Omental fat pad (tissue), 4 donors: ENCODE measurements around the gene KRTAP1-5. TPM values are rescaled to one million over a fixed set of nuclear protein-coding genes. Genes with fewer than 3 reads are reported as not detected.

Experiments
- ATAC-seq: fragments of 150-250 bp; one replicate; pipeline ENCODE4 v1.9.1; 2016; ENCODE audit warnings: mild to moderate bottlenecking, moderate library complexity; ENCODE audit not compliant: low FRiP score
- DNase-seq: peaks from one replicate; pipeline ENCODE4 v3.0.0-alpha.2; 2019; ENCODE audit warnings: low spot score
- CTCF ChIP-seq, 3 donors: fragments of 450-650 bp; IDR thresholded peaks; one replicate each; pipeline ENCODE4 v1.5.1; 2016 to 2017; ENCODE audit warnings: antibody characterized with exemption in 3 of 3, mild to moderate bottlenecking in 3 of 3, moderate library complexity in 2 of 3
- total RNA-seq, 4 donors: library from RNA; depleted of rRNA; stranded (reverse); fragments of >200 nt; gene quantifications; one replicate each; pipeline ENCODE4 v1.1.0, GENCODE V29; 2016

Gene KRTAP1-5
- total RNA-seq, 4 donors from 2014 or later, result not detected

- TF ChIP-seq CTCF (IDR thresholded peaks at IDR 0.05), result no peak
- DNase-seq (no peak), ATAC-seq (no peak)
Measured at GRCh38 chr17:41010441-41010840, 16.6 kb downstream of the KRTAP1-5 start.

- ATAC-seq (no peak), DNase-seq (no peak)
- TF ChIP-seq CTCF (IDR thresholded peaks at IDR 0.05), result no peak
Measured at GRCh38 chr17:41009936-41010335, 17.1 kb downstream of the KRTAP1-5 start.

GRCh38 chr17:41009301-41009760, 17.7 kb downstream of the KRTAP1-5 start:
- TF ChIP-seq CTCF (IDR thresholded peaks at IDR 0.05), result no peak
- DNase-seq, result no peak
- no peak for ATAC-seq

GRCh38 chr17:41008811-41009210, 18.2 kb downstream of the KRTAP1-5 start, which contains the start of gene KRTAP3-1:
KRTAP3-1 (minus strand) TSS chr17:41009128; CDS start chr17:41009074, 54 bp downstream.
- TF ChIP-seq CTCF (IDR thresholded peaks at IDR 0.05), result no peak
- no peak for ATAC-seq

GRCh38 chr17:41004397-41004796, 22.6 kb downstream of the KRTAP1-5 start:
- DNase-seq (no peak), ATAC-seq (no peak)
- TF ChIP-seq CTCF (IDR thresholded peaks at IDR 0.05), result no peak

More at GRCh38 chr17:41008811-41009210, 18.2 kb downstream of the KRTAP1-5 start, which contains the start of gene KRTAP3-1:
- no peak for DNase-seq

GRCh38 chr17:41003926-41004325, 23.1 kb downstream of the KRTAP1-5 start:
- ATAC-seq, result no peak
- no peak for DNase-seq
- TF ChIP-seq CTCF (IDR thresholded peaks at IDR 0.05), result no peak

GRCh38 chr17:41002814-41003213, 24.2 kb downstream of the KRTAP1-5 start:
- ATAC-seq, result no peak
- no peak for DNase-seq
- TF ChIP-seq CTCF (IDR thresholded peaks at IDR 0.05), result no peak
